ENCODE data around the gene HS3ST4. TPM values are rescaled to one million over a fixed set of nuclear protein-coding genes. Genes with fewer than 3 reads are reported as not detected.

Gene HS3ST4
- total RNA-seq, 5 donors from 2014 or later (not counting 1 experiment from before 2014, with no cell fraction given): not detected

GRCh38 chr16:25855063-25855462, 163.3 kb downstream of the HS3ST4 start:
- ChIA-PET POLR2A (no interaction called here), CTCF (no interaction called here)
- H3K4me1 Mint-ChIP-seq: no peaks in the 10 kb centered on the region
- peaks cover 0 to 4% (median 0%) of the 10 kb centered on the region in 3 donors for H3K9me3 Mint-ChIP-seq
- no peaks in the 10 kb centered on the region for H3K36me3 Mint-ChIP-seq
- Histone ChIP-seq H3K4me3 (ENCODE audit: control insufficient read depth in 1 of 2, extremely low read depth in 1 of 2, low read length in 1 of 2) (no peak overlapping the region), H3K4me1 (ENCODE audit: control insufficient read depth in 1 of 2, extremely low read depth in 1 of 2, insufficient read depth in 2 of 2, low read length in 2 of 2) (no peaks in the 10 kb centered on the region), H3K27me3 (replicated peaks in 1 of 2; ENCODE audit: control insufficient read depth in 2 of 2, extremely low read depth in 1 of 2, insufficient read depth in 2 of 2, low read length in 1 of 2) (peaks cover 0 to 2% of the 10 kb centered on the region in 2 experiments), H3K9me3 (no peaks in the 10 kb centered on the region), H3K27ac (ENCODE audit: low read length) (no peak overlapping the region), H3K36me3 (ENCODE audit: control insufficient read depth in 2 of 2, extremely low read depth in 1 of 2, insufficient read depth in 1 of 2, low read length in 1 of 2) (no peaks in the 10 kb centered on the region)
- DNase-seq: no peak
- WGBS (ENCODE audit: insufficient coverage): no CpG with 5 or more reads among the region's 1 CpG
- H3K27ac Mint-ChIP-seq: no peak overlapping the region
- peaks cover 21 to 41% of the 10 kb centered on the region in 2 donors for H3K27me3 Mint-ChIP-seq
- no peak for ATAC-seq (replicated peaks in 1 of 4)
- no peak overlapping the region for H3K4me3 Mint-ChIP-seq

GRCh38 chr16:25855818-25856217, 164.1 kb downstream of the HS3ST4 start:
- POLR2A ChIA-PET: no interaction called here
- no peaks in the 10 kb centered on the region for H3K36me3 ChIP-seq (ENCODE audit: control insufficient read depth in 2 of 2, extremely low read depth in 1 of 2, insufficient read depth in 1 of 2, low read length in 1 of 2)
- no peak for ATAC-seq (replicated peaks in 1 of 4)
- no peaks in the 10 kb centered on the region for H3K9me3 ChIP-seq
- Mint-ChIP-seq H3K4me3 (no peak overlapping the region), H3K4me1 (no peaks in the 10 kb centered on the region), H3K27me3 (peaks cover 21 to 41% of the 10 kb centered on the region in 2 donors), H3K27ac (no peak overlapping the region), H3K36me3 (no peaks in the 10 kb centered on the region), H3K9me3 (peaks cover 0 to 4% (median 0%) of the 10 kb centered on the region in 3 donors)
- CTCF ChIA-PET: no interaction called here
- WGBS (ENCODE audit: insufficient coverage): no CpG with 5 or more reads among the region's 2 CpGs
- no peak for DNase-seq
- H3K4me1 ChIP-seq (ENCODE audit: control insufficient read depth in 1 of 2, extremely low read depth in 1 of 2, insufficient read depth in 2 of 2, low read length in 2 of 2): no peaks in the 10 kb centered on the region
- H3K27ac ChIP-seq (ENCODE audit: low read length): no peak overlapping the region
- H3K4me3 ChIP-seq (ENCODE audit: control insufficient read depth in 1 of 2, extremely low read depth in 1 of 2, low read length in 1 of 2): no peak overlapping the region
- H3K27me3 ChIP-seq (replicated peaks in 1 of 2; ENCODE audit: control insufficient read depth in 2 of 2, extremely low read depth in 1 of 2, insufficient read depth in 2 of 2, low read length in 1 of 2): peaks cover 0 to 2% of the 10 kb centered on the region in 2 experiments

GRCh38 chr16:25859645-25860044, 167.9 kb downstream of the HS3ST4 start:
- DNase-seq: no peak
- no peak overlapping the region for H3K4me3 ChIP-seq (ENCODE audit: control insufficient read depth in 1 of 2, extremely low read depth in 1 of 2, low read length in 1 of 2)
- Mint-ChIP-seq H3K36me3 (no peaks in the 10 kb centered on the region), H3K4me3 (no peak overlapping the region), H3K4me1 (no peaks in the 10 kb centered on the region), H3K27ac (no peak overlapping the region), H3K9me3 (peaks cover 0 to 4% (median 4%) of the 10 kb centered on the region in 3 donors), H3K27me3 (peaks cover 15 to 28% of the 10 kb centered on the region in 2 donors)
- H3K27ac ChIP-seq (ENCODE audit: low read length): no peak overlapping the region
- no peaks in the 10 kb centered on the region for H3K36me3 ChIP-seq (ENCODE audit: control insufficient read depth in 2 of 2, extremely low read depth in 1 of 2, insufficient read depth in 1 of 2, low read length in 1 of 2)
- ChIA-PET POLR2A (no interaction called here), CTCF (no interaction called here)
- no peaks in the 10 kb centered on the region for H3K4me1 ChIP-seq (ENCODE audit: control insufficient read depth in 1 of 2, extremely low read depth in 1 of 2, insufficient read depth in 2 of 2, low read length in 2 of 2)
- H3K27me3 ChIP-seq (replicated peaks in 1 of 2; ENCODE audit: control insufficient read depth in 2 of 2, extremely low read depth in 1 of 2, insufficient read depth in 2 of 2, low read length in 1 of 2): peaks cover 0 to 4% of the 10 kb centered on the region in 2 experiments
- H3K9me3 ChIP-seq: no peaks in the 10 kb centered on the region
- WGBS (ENCODE audit: insufficient coverage): no CpG with 5 or more reads among the region's 3 CpGs
- no peak for ATAC-seq (replicated peaks in 1 of 4)

GRCh38 chr16:25867041-25867440, 175.3 kb downstream of the HS3ST4 start:
- no peaks in the 10 kb centered on the region for H3K36me3 Mint-ChIP-seq
- ChIA-PET POLR2A (no interaction called here), CTCF (no interaction called here)
- no peak overlapping the region for H3K4me3 Mint-ChIP-seq
- Histone ChIP-seq H3K27me3 (replicated peaks in 1 of 2; ENCODE audit: control insufficient read depth in 2 of 2, extremely low read depth in 1 of 2, insufficient read depth in 2 of 2, low read length in 1 of 2) (peaks cover 0 to 3% of the 10 kb centered on the region in 2 experiments), H3K36me3 (ENCODE audit: control insufficient read depth in 2 of 2, extremely low read depth in 1 of 2, insufficient read depth in 1 of 2, low read length in 1 of 2) (no peaks in the 10 kb centered on the region), H3K4me1 (ENCODE audit: control insufficient read depth in 1 of 2, extremely low read depth in 1 of 2, insufficient read depth in 2 of 2, low read length in 2 of 2) (no peaks in the 10 kb centered on the region), H3K27ac (ENCODE audit: low read length) (no peak overlapping the region), H3K9me3 (no peaks in the 10 kb centered on the region), H3K4me3 (ENCODE audit: control insufficient read depth in 1 of 2, extremely low read depth in 1 of 2, low read length in 1 of 2) (no peak overlapping the region)
- no peak overlapping the region for H3K27ac Mint-ChIP-seq
- H3K4me1 Mint-ChIP-seq: no peaks in the 10 kb centered on the region
- peaks cover 10 to 24% of the 10 kb centered on the region in 2 donors for H3K27me3 Mint-ChIP-seq
- DNase-seq: no peak
- no CpG with 5 or more reads among the region's 2 CpGs for WGBS (ENCODE audit: insufficient coverage)
- no peak for ATAC-seq (replicated peaks in 1 of 4)
- H3K9me3 Mint-ChIP-seq: peaks cover 0 to 14% (median 6%) of the 10 kb centered on the region in 3 donors

- Histone ChIP-seq H3K36me3 (ENCODE audit: control insufficient read depth in 2 of 2, extremely low read depth in 1 of 2, insufficient read depth in 1 of 2, low read length in 1 of 2) (no peaks in the 10 kb centered on the region), H3K27me3 (replicated peaks in 1 of 2; ENCODE audit: control insufficient read depth in 2 of 2, extremely low read depth in 1 of 2, insufficient read depth in 2 of 2, low read length in 1 of 2) (peaks cover 0 to 3% of the 10 kb centered on the region in 2 experiments), H3K9me3 (no peaks in the 10 kb centered on the region), H3K4me3 (ENCODE audit: control insufficient read depth in 1 of 2, extremely low read depth in 1 of 2, low read length in 1 of 2) (no peak overlapping the region), H3K4me1 (ENCODE audit: control insufficient read depth in 1 of 2, extremely low read depth in 1 of 2, insufficient read depth in 2 of 2, low read length in 2 of 2) (no peaks in the 10 kb centered on the region), H3K27ac (ENCODE audit: low read length) (no peak overlapping the region)
- ATAC-seq (replicated peaks in 1 of 4) (no peak), DNase-seq (no peak)
- Mint-ChIP-seq H3K4me3 (no peak overlapping the region), H3K9me3 (peaks cover 0 to 17% (median 6%) of the 10 kb centered on the region in 3 donors), H3K27me3 (peaks cover 10 to 21% of the 10 kb centered on the region in 2 donors), H3K4me1 (no peaks in the 10 kb centered on the region), H3K27ac (no peak overlapping the region), H3K36me3 (no peaks in the 10 kb centered on the region)
- 72% methylated on average over 3 of the region's 6 CpGs for WGBS (ENCODE audit: insufficient coverage)
- ChIA-PET POLR2A (no interaction called here), CTCF (no interaction called here)
These were observed 176.3 kb downstream of the HS3ST4 start for GRCh38 chr16:25868106-25868505.

- Histone ChIP-seq H3K4me1 (ENCODE audit: control insufficient read depth in 1 of 2, extremely low read depth in 1 of 2, insufficient read depth in 2 of 2, low read length in 2 of 2) (no peaks in the 10 kb centered on the region), H3K27ac (ENCODE audit: low read length) (no peak overlapping the region), H3K4me3 (ENCODE audit: control insufficient read depth in 1 of 2, extremely low read depth in 1 of 2, low read length in 1 of 2) (no peak overlapping the region), H3K27me3 (replicated peaks in 1 of 2; ENCODE audit: control insufficient read depth in 2 of 2, extremely low read depth in 1 of 2, insufficient read depth in 2 of 2, low read length in 1 of 2) (peaks cover 0 to under 1% of the 10 kb centered on the region in 2 experiments), H3K9me3 (no peaks in the 10 kb centered on the region), H3K36me3 (ENCODE audit: control insufficient read depth in 2 of 2, extremely low read depth in 1 of 2, insufficient read depth in 1 of 2, low read length in 1 of 2) (no peaks in the 10 kb centered on the region)
- ATAC-seq (replicated peaks in 1 of 4) (no peak), DNase-seq (no peak)
- CTCF ChIA-PET: no interaction called here
- POLR2A ChIA-PET: no interaction called here
- no peak overlapping the region for H3K27ac Mint-ChIP-seq
- no peaks in the 10 kb centered on the region for H3K4me1 Mint-ChIP-seq
- 67% methylated on average over 7 of the region's 9 CpGs for WGBS (ENCODE audit: insufficient coverage)
- H3K27me3 Mint-ChIP-seq: peaks cover 6 to 25% of the 10 kb centered on the region in 2 donors
- no peak overlapping the region for H3K4me3 Mint-ChIP-seq
- H3K36me3 Mint-ChIP-seq: no peaks in the 10 kb centered on the region
- peaks cover 0 to 24% (median 6%) of the 10 kb centered on the region in 3 donors for H3K9me3 Mint-ChIP-seq
These were observed 177.1 kb downstream of the HS3ST4 start for GRCh38 chr16:25868706-25869370.
